ENCODE data around the gene AGBL1.

GRCh38 chr15:86392874-86393273 is 313.2 kb downstream of the AGBL1 start:
- TF ChIP-seq, protein P1, sequence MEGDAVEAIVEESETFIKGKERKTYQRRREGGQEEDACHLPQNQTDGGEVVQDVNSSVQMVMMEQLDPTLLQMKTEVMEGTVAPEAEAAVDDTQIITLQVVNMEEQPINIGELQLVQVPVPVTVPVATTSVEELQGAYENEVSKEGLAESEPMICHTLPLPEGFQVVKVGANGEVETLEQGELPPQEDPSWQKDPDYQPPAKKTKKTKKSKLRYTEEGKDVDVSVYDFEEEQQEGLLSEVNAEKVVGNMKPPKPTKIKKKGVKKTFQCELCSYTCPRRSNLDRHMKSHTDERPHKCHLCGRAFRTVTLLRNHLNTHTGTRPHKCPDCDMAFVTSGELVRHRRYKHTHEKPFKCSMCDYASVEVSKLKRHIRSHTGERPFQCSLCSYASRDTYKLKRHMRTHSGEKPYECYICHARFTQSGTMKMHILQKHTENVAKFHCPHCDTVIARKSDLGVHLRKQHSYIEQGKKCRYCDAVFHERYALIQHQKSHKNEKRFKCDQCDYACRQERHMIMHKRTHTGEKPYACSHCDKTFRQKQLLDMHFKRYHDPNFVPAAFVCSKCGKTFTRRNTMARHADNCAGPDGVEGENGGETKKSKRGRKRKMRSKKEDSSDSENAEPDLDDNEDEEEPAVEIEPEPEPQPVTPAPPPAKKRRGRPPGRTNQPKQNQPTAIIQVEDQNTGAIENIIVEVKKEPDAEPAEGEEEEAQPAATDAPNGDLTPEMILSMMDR (optimal IDR thresholded peaks at IDR 0.05 in 1 of 3, IDR thresholded peaks at IDR 0.05 in 1 of 3, conservative IDR thresholded peaks at IDR 0.05 in 1 of 3; ENCODE audit: extremely low read depth in 1 of 3, insufficient read depth in 2 of 3, low read length in 3 of 3) = no peak
- no peak for TF ChIP-seq EZH2 (IDR thresholded peaks at IDR 0.05; ENCODE audit: low read length)
